Neuronal stem cell (in vitro differentiated cells): Measurements from ENCODE around the gene EPB41.

Experiments used
- DNase-seq: peaks from one replicate; pipeline ENCODE4 v3.0.0-alpha.2; 2013; ENCODE audit warnings: low spot score
- H2AFZ ChIP-seq: one replicate; pipeline ENCODE4 v1.6.1; 2013; ENCODE audit warnings: mild to moderate bottlenecking, low read length, inconsistent platforms
- H2AK5ac ChIP-seq: 2 replicates; pipeline ENCODE4 v1.6.1; 2013; ENCODE audit warnings: low read depth, mild to moderate bottlenecking, inconsistent platforms, low read length, moderate library complexity, mixed read lengths
- H2BK120ac ChIP-seq: 2 replicates; pipeline ENCODE4 v1.6.1; 2013; ENCODE audit warnings: low read depth, mild to moderate bottlenecking, inconsistent platforms, low read length, moderate library complexity, mixed read lengths
- H2BK12ac ChIP-seq: one replicate; pipeline ENCODE4 v1.6.1; 2013; ENCODE audit warnings: low read length, inconsistent platforms
- H2BK15ac ChIP-seq: 2 replicates; pipeline ENCODE4 v1.6.1; 2013; ENCODE audit warnings: mild to moderate bottlenecking, low read length, inconsistent platforms, mixed read lengths
- H2BK5ac ChIP-seq: one replicate; pipeline ENCODE4 v1.6.1; 2013; ENCODE audit warnings: inconsistent platforms, mild to moderate bottlenecking, low read length, moderate library complexity
- H3K14ac ChIP-seq: one replicate; pipeline ENCODE4 v1.6.1; 2013; ENCODE audit warnings: low read length, inconsistent platforms
- H3K18ac ChIP-seq: 2 replicates; pipeline ENCODE4 v1.6.1; 2013; ENCODE audit warnings: low read length, inconsistent platforms
- H3K23ac ChIP-seq: 2 replicates; pipeline ENCODE4 v1.6.1; 2013; ENCODE audit warnings: low read depth, mild to moderate bottlenecking, mixed read lengths, low read length, inconsistent platforms; ENCODE audit not compliant: poor library complexity
- H3K27ac ChIP-seq: replicated peaks from 3 replicates; pipeline ENCODE4 v1.5.1; 2013; ENCODE audit warnings: low read length, inconsistent platforms
- H3K27me3 ChIP-seq, 3 experiments: 2 replicates each; pipeline ENCODE4 v1.6.1; 2013; ENCODE audit warnings: low read length in 3 of 3, mild to moderate bottlenecking in 2 of 3, inconsistent platforms in 1 of 3, low read depth in 1 of 3, mixed read lengths in 1 of 3, moderate library complexity in 1 of 3; ENCODE audit not compliant: control insufficient read depth in 3 of 3, insufficient read depth in 3 of 3
- H3K36me3 ChIP-seq, 2 donors: replicated peaks in 1 of 2; 2 replicates each; pipeline ENCODE4 v1.6.1; 2013; ENCODE audit warnings: low read length in 2 of 2; ENCODE audit not compliant: control insufficient read depth in 2 of 2, insufficient read depth in 2 of 2
- H3K4ac ChIP-seq: 2 replicates; pipeline ENCODE4 v1.6.1; 2013; ENCODE audit warnings: inconsistent platforms, mild to moderate bottlenecking, low read length, moderate library complexity
- H3K4me1 ChIP-seq, 2 donors: 1 replicate in 1 of 2; 2 replicates in 1 of 2; pipeline ENCODE4 v1.6.1; 2013; ENCODE audit warnings: low read length in 2 of 2, low read depth in 1 of 2; ENCODE audit not compliant: control insufficient read depth in 2 of 2, insufficient read depth in 1 of 2
- H3K4me2 ChIP-seq: one replicate; pipeline ENCODE4 v1.6.1; 2013; ENCODE audit warnings: mild to moderate bottlenecking, low read length, inconsistent platforms; ENCODE audit not compliant: insufficient read depth, poor library complexity, severe bottlenecking
- H3K4me3 ChIP-seq, 2 donors: 2 replicates each; pipeline ENCODE4 v1.5.1; 2013; ENCODE audit warnings: low read length in 2 of 2, mild to moderate bottlenecking in 2 of 2, inconsistent platforms in 1 of 2, moderate library complexity in 1 of 2
- H3K79me1 ChIP-seq: one replicate; pipeline ENCODE4 v1.6.1; 2013; ENCODE audit warnings: low read depth, mild to moderate bottlenecking, inconsistent platforms, low read length, moderate library complexity
- H3K9ac ChIP-seq: one replicate; pipeline ENCODE4 v1.6.1; 2013; ENCODE audit warnings: mild to moderate bottlenecking, low read depth, low read length, inconsistent platforms; ENCODE audit not compliant: poor library complexity
- H3K9me3 ChIP-seq, 2 donors: replicated peaks in 1 of 2; 2 replicates each; pipeline versions ENCODE3 to v1.6.1; 2013; ENCODE audit warnings: low read length in 2 of 2, mild to moderate bottlenecking in 2 of 2, inconsistent platforms in 1 of 2, low read depth in 1 of 2, mixed read lengths in 1 of 2, moderate library complexity in 1 of 2; ENCODE audit not compliant: control insufficient read depth in 2 of 2, insufficient read depth in 1 of 2
- H4K8ac ChIP-seq: one replicate; pipeline ENCODE4 v1.6.1; 2013; ENCODE audit warnings: low read depth, mild to moderate bottlenecking, inconsistent platforms, low read length, moderate library complexity
- H4K91ac ChIP-seq: one replicate; pipeline ENCODE4 v1.6.1; 2013; ENCODE audit warnings: low read length, low read depth, mild to moderate bottlenecking, inconsistent platforms; ENCODE audit not compliant: poor library complexity
- WGBS, 2 donors: extraction: QIAGEN DNeasy Blood & Tissue Kit; methylation state at CpG; one replicate each; pipeline ENCODE4 v1.1.7; 2013; ENCODE audit warnings: missing lambda C conversion rate in 2 of 2, mixed read lengths in 1 of 2; ENCODE audit not compliant: insufficient read length in 2 of 2, insufficient replicate concordance in 1 of 2; ENCODE audit errors: extremely low coverage in 2 of 2; 5-methylcytosine and 5-hydroxymethylcytosine counted together

EPB41 gene

DNA sequence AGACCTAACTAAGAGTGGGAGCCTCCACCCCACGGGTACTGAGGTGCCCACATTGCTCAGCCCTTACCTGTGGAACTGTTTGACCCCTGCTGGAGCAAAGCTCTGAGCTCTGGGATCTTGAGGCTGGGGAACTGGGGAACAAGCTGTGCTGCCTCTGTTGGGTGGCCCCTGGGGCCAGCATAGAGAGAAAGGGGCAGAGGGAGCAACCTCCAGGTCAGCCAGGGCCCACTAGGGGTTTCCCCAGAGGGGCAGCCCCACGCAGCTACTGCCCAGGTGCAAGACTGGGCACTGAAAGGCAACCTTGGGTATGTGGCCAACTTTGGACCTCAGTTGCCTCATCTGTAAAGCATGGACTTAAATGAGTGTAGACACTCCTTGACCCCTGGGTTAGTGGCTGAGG lies 23.5 kb upstream of the EPB41 start:
- Histone ChIP-seq H3K36me3 (no peaks in the 10 kb centered on the region), H3K14ac (no peak overlapping the region), H4K91ac (no peak overlapping the region), H2BK5ac (no peak overlapping the region), H3K4me2 (no peak overlapping the region), H2AK5ac (no peak overlapping the region), H3K27me3 (peaks cover 0 to 37% (median 13%) of the 10 kb centered on the region in 3 experiments), H2BK120ac (no peak overlapping the region), H4K8ac (no peak overlapping the region), H3K27ac (no peak overlapping the region), H3K4me1 (peaks cover 4 to 5% of the 10 kb centered on the region in 2 donors), H3K9me3 (no peaks in the 10 kb centered on the region), H3K18ac (no peak overlapping the region), H3K79me1 (no peaks in the 10 kb centered on the region), H3K4me3 (no peak overlapping the region), H3K4ac (no peak overlapping the region), H2AFZ (no peak overlapping the region), H3K23ac (no peak overlapping the region), H3K9ac (no peak overlapping the region), H2BK12ac (no peak overlapping the region), H2BK15ac (no peak overlapping the region)
- WGBS, 2 donors = no CpG with 5 or more reads among the region's 2 CpGs
- DNase-seq = no peak

- no CpG with 5 or more reads among the region's 2 CpGs for WGBS, 2 donors
- Histone ChIP-seq H3K27me3 (peaks cover 0 to 33% (median 13%) of the 10 kb centered on the region in 3 experiments), H2AK5ac (no peak overlapping the region), H3K27ac (no peak overlapping the region), H2AFZ (no peak overlapping the region), H3K4me2 (no peak overlapping the region), H3K14ac (no peak overlapping the region), H3K18ac (no peak overlapping the region), H3K79me1 (no peaks in the 10 kb centered on the region), H4K8ac (no peak overlapping the region), H4K91ac (no peak overlapping the region), H3K9me3 (no peaks in the 10 kb centered on the region), H2BK12ac (no peak overlapping the region), H3K9ac (no peak overlapping the region), H3K4me3 (no peak overlapping the region), H2BK5ac (no peak overlapping the region), H3K4me1 (peaks cover 4 to 5% of the 10 kb centered on the region in 2 donors), H3K4ac (no peak overlapping the region), H3K23ac (no peak overlapping the region), H2BK120ac (no peak overlapping the region), H2BK15ac (no peak overlapping the region), H3K36me3 (no peaks in the 10 kb centered on the region)
- no peak for DNase-seq
Measured at GRCh38 chr1:28891256-28891655, 23.1 kb upstream of the EPB41 start.

GRCh38 chr1:28893403-28894102 lies 20.8 kb upstream of the EPB41 start:
- no peak overlapping the region for H2BK5ac ChIP-seq
- H3K23ac ChIP-seq = no peak overlapping the region
- H3K9me3 ChIP-seq = no peaks in the 10 kb centered on the region
- no peak overlapping the region for H4K91ac ChIP-seq
- H2AFZ ChIP-seq = no peak overlapping the region
- no peak overlapping the region for H2BK12ac ChIP-seq
- H4K8ac ChIP-seq = no peak overlapping the region
- WGBS, 2 donors = no CpG with 5 or more reads among the region's 8 CpGs
- no peak overlapping the region for H3K27ac ChIP-seq
- no peak overlapping the region for H3K18ac ChIP-seq
- H3K14ac ChIP-seq = no peak overlapping the region
- H3K4me1 ChIP-seq = no peaks in the 10 kb centered on the region
- H3K79me1 ChIP-seq = no peaks in the 10 kb centered on the region
- peaks cover 0 to 24% (median 0%) of the 10 kb centered on the region in 3 experiments for H3K27me3 ChIP-seq
- H3K4me3 ChIP-seq = no peak overlapping the region
- no peak overlapping the region for H3K9ac ChIP-seq
- no peak overlapping the region for H3K4ac ChIP-seq
- no peak for DNase-seq
- H2BK120ac ChIP-seq = no peak overlapping the region
- no peak overlapping the region for H2AK5ac ChIP-seq
- no peaks in the 10 kb centered on the region for H3K36me3 ChIP-seq
- H2BK15ac ChIP-seq = no peak overlapping the region
- no peak overlapping the region for H3K4me2 ChIP-seq

- H3K14ac ChIP-seq = no peak overlapping the region
- no peak overlapping the region for H3K9ac ChIP-seq
- H3K4ac ChIP-seq = no peak overlapping the region
- no peaks in the 10 kb centered on the region for H3K9me3 ChIP-seq
- no peak overlapping the region for H4K91ac ChIP-seq
- DNase-seq = no peak
- no peaks in the 10 kb centered on the region for H3K4me1 ChIP-seq
- no CpG with 5 or more reads among the region's 2 CpGs for WGBS, 2 donors
- H2BK15ac ChIP-seq = no peak overlapping the region
- H2BK120ac ChIP-seq = no peak overlapping the region
- no peak overlapping the region for H2AFZ ChIP-seq
- no peak overlapping the region for H3K27ac ChIP-seq
- H3K23ac ChIP-seq = no peak overlapping the region
- no peaks in the 10 kb centered on the region for H3K36me3 ChIP-seq
- no peak overlapping the region for H2BK12ac ChIP-seq
- H3K27me3 ChIP-seq = peaks cover 0 to 25% (median 0%) of the 10 kb centered on the region in 3 experiments
- H2BK5ac ChIP-seq = no peak overlapping the region
- H3K79me1 ChIP-seq = no peaks in the 10 kb centered on the region
- no peak overlapping the region for H3K4me3 ChIP-seq
- H2AK5ac ChIP-seq = no peak overlapping the region
- H4K8ac ChIP-seq = no peak overlapping the region
- H3K4me2 ChIP-seq = no peak overlapping the region
- H3K18ac ChIP-seq = no peak overlapping the region
Measured at GRCh38 chr1:28894785-28895184, 19.6 kb upstream of the EPB41 start.
